GM19395 (cell line): ENCODE data around the gene SLC5A6.
A peak's percentile ranks its signal among the peaks of the same experiment; 100 is the strongest.

Experiments
- ATAC-seq: cut with Tn5 transposase; IDR thresholded peaks from one replicate; pipeline ENCODE4 v1.9.1; 2021; ENCODE audit warnings: mild to moderate bottlenecking, moderate library complexity; ENCODE audit not compliant: unreplicated experiment

The SLC5A6 gene

DNA sequence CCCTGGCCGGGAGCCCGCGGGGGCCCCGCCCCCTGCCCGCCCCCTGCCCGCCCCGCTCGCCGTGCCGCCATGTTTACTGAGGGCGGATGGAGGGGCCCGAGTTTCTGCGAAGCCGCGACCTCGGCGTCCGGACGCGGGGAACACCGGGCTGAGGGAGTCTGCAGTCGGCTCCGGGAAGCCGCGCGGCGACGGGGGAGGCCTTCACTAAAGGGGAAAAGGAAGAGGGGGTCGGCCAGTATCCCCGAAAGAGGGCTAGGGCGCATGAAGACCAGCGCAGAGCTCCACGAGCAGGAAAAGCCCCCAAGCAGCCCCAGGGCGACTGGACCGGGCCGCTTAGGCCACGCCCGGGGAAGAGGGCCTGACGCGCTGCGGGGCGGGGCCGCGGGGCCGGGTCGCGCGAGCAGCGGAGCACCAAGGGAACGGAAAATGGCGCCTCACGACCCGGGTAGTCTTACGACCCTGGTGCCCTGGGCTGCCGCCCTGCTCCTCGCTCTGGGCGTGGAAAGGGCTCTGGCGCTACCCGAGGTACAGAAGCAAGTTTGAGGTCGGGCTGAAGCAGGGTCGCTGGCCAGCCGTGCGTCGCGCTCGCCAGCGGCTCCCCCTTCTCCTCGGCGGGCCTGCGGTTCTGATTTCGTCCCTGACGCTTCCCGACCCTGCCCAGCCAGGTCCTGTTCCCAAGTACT is at the start of gene SLC5A6, which contains the start of gene ATRAID:
TSS of gene SLC5A6 (minus strand) at position 326 of the 683 bp plus-strand sequence. CDS start 4,618 bp downstream, outside the sequence.
TSS of gene ATRAID (plus strand) at position 99 of the 683 bp plus-strand sequence. CDS start at position 427, 328 bp downstream.
- ATAC-seq = peak; percentile 81

- no peak for ATAC-seq
Observed at GRCh38 chr2:27261241-27261925, 49.3 kb upstream of the SLC5A6 start.

DNA sequence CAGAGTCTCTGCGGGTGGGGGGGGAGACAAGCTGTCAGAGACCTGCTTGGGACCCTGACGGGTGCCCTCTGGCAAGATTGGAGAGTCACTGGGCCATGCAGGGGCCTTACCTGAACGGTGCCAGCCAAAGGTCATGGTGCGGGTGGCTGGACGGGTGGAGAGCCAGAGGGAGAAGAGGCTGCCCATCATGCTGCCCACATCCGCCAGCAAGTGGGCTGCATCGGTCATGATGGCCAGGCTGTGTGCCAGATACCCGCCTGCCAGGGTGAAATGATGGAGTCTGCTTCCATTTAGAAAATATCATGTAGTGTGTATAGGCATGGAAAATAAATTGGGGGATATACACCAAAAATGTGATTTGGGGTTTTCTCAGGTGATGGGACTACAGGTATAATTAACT is 46.0 kb upstream of the SLC5A6 start:
- no peak for ATAC-seq

GRCh38 chr2:27256855-27257454 is 44.9 kb upstream of the SLC5A6 start:
- ATAC-seq = no peak

DNA sequence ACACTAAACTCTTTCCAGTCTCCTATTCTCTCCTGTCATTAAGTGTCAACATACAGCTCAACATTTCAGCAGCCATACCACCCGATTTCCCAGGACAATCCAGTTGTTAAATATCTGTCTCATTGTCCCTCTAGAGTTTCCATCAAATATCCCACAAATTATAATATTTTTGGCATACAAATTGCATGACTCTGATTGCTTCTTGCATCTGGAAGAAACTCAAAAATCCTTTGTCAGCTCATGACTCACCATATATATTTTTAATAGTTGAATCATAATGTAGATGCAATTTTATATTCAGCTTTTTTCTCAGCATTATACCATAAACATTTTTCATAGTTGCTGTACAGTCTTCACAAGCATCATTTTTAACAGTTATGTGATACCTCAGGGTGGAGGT is 43.6 kb upstream of the SLC5A6 start:
- ATAC-seq = no peak

GRCh38 chr2:27255187-27255586 is 43.1 kb upstream of the SLC5A6 start:
- no peak for ATAC-seq

GRCh38 chr2:27251766-27252165 is 39.7 kb upstream of the SLC5A6 start:
- ATAC-seq = no peak

DNA sequence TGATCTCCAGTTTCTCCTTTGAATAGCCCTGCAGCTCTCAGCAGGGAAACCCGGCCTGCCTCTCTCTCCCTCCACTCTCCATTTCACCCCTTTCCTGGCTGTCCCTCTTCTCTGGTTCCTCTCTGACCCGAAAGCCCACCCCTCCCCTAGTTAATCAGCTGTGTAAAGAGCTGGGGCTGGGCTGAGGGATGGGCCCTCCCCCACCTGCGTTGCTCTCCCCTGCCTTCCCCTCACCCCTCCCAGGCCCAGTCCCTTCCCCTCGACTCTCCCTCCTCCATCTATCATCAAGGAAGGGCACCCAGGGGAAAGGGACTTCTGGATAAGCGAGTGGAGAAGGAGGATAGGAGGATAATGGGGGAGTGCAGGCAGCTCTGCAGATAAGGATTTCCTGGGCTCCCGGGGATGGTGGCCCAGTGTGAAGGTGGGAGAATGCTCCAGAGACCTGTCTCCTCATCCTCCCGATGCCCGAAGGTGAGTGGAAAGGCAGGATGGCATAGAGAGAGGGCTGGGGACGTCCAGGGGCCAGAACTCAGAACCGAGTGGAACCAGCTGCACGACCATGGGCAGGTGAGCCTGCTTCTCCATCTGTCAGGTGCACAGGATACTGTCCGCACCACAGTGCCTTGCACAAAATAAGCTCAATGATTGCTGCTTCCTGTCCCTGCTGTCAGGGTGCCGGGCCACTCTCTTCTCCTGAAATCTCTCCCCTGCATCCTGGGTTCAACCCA is 38.7 kb upstream of the SLC5A6 start:
- ATAC-seq = no peak

DNA sequence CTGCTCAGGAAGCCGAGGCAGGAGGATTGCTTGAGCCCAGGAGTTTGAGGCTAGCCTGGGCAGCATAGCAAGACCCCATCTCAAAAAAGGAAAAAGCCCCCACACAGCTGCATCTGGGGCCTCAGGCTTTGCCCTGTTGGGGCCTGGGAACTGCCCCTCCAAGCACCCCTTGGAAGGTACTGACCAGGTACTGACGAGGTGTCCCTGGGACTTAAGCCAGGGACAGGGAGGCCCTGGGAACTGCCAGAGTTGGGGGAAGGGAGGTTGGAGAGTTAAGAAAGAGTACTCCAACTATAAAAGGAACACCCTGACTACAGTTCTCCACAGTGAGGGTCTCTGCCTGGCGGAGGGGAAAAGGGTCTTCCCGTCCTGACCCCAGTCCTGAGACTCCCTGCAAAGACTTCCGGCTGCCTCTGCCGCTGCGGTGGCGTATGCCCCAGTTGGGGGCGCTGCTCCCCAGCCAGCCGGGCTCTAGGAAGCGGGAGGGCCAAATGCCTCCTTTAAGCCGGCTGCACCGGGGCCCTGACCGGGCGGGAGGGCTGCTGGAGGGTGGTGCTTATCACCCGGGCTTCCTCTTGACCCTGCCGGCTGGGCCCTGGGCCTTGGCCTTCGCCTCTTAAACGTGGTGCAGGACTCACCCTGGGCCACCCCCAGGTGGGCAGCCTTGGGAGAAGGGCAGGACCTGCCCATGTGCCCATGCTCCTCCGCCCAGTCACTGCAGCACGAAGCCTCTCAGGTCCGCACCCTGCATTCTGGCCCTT is 38.0 kb upstream of the SLC5A6 start:
- no peak for ATAC-seq

GRCh38 chr2:27249159-27249890 is 37.3 kb upstream of the SLC5A6 start:
- no peak for ATAC-seq

DNA sequence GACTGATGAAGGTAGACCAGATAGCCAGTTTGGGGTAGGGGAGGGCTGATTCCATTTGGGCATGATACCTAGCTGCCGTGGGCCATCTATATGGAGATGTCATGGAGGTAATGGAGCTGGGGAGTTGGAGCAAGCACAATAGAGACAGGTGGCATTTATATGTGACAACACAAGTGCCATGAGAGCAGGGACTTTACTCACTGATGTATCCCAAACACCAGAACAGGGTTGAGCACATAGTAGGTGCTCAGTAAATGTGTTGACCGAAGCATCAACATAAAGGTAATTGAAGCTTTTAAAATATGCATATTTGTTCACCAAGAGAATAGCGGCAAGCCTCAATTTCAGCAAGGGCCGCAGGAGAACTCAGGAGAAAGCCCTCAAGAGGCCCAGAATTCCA is 35.8 kb upstream of the SLC5A6 start:
- no peak for ATAC-seq

GRCh38 chr2:27245626-27246025 is 33.6 kb upstream of the SLC5A6 start:
- ATAC-seq = no peak

- no peak for ATAC-seq
Observed at GRCh38 chr2:27245116-27245515, 33.0 kb upstream of the SLC5A6 start.

GRCh38 chr2:27243391-27244130 is 31.5 kb upstream of the SLC5A6 start:
- ATAC-seq = no peak

DNA sequence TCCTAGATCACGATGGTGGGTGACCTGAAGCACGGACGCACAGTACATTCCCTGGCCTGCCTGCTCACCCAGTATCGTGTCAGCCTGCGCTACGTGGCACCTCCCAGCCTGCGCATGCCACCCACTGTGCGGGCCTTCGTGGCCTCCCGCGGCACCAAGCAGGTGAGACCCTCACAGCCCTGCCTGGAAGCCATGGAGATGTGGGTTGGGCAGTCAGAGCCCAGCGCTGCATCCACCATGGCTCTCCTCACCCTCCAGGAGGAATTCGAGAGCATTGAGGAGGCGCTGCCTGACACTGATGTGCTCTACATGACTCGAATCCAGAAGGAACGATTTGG is 30.5 kb upstream of the SLC5A6 start:
- no peak for ATAC-seq

GRCh38 chr2:27241761-27242613 is 29.9 kb upstream of the SLC5A6 start:
- ATAC-seq = no peak

DNA sequence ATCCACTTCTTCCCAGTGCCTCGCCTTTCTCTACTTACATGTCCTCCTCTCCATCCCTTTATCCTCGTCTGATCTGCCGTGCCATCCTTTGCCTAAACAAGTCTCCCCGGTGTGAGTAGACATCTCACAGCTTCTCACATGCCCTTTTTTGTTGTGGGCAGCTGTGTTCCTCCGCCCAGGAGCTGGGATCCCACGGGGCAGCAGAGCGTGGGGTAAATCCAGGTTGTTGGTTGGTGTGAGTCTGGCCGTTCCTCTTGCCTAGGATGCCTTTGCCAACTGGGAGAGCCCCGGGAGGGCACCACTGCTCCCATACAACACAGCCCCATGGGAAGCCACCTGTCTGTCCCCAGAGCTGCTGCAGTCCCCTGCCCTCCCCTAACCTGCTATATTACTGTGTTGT is 28.3 kb upstream of the SLC5A6 start:
- no peak for ATAC-seq

- no peak for ATAC-seq
Observed at GRCh38 chr2:27238976-27239375, 26.9 kb upstream of the SLC5A6 start.
